K562 (cell line): Measurements from ENCODE around the gene CAV1. TPM values are rescaled to one million over a fixed set of nuclear protein-coding genes. Genes with fewer than 3 reads are reported as not detected.

ENCODE experiments used
- CTCFL ChIP-seq: IDR thresholded peaks from 2 replicates; pipeline ENCODE4 v1.6.1; 2011; ENCODE audit warnings: borderline replicate concordance, low read depth, mild to moderate bottlenecking, moderate library complexity, low read length; ENCODE audit not compliant: insufficient read depth, poor library complexity, severe bottlenecking
- DEAF1 ChIP-seq: fragments of 450-650 bp; formaldehyde crosslinking; IDR thresholded peaks from 2 replicates; pipeline ENCODE4 v1.4.0; 2020; ENCODE audit warnings: mild to moderate bottlenecking, moderate library complexity
- ESRRA ChIP-seq: fragments of 450-650 bp; IDR thresholded peaks from 2 replicates; pipeline ENCODE4 v1.6.1; 2014; ENCODE audit warnings: low read depth, mild to moderate bottlenecking, moderate library complexity, borderline replicate concordance
- HMGXB4 ChIP-seq: sonication (generic); formaldehyde crosslinking; IDR thresholded peaks from 2 replicates; pipeline ENCODE4 v1.8.1; 2023; ENCODE audit warnings: mild to moderate bottlenecking, missing genetic modification reagents
- KDM2B ChIP-seq: fragments of 250-450 bp; sonication (Bioruptor Pico); IDR thresholded peaks from 2 replicates; pipeline ENCODE4 v1.8.0; 2021; ENCODE audit warnings: mild to moderate bottlenecking, moderate library complexity
- RBM25 ChIP-seq: fragments of 200-400 bp; formaldehyde crosslinking; IDR thresholded peaks from 2 replicates; pipeline ENCODE4 v1.6.1; 2018; ENCODE audit warnings: low read length, low read depth, moderate library complexity; ENCODE audit not compliant: severe bottlenecking
- TBL1XR1 ChIP-seq, 2 experiments: IDR thresholded peaks; 2 replicates each; pipeline ENCODE4 v1.6.1; 2012; ENCODE audit warnings: improper control_type of control experiment in 2 of 2, low read length in 2 of 2, mild to moderate bottlenecking in 1 of 2
- ZNF24 ChIP-seq: fragments of 450-650 bp; IDR thresholded peaks from 2 replicates; pipeline ENCODE4 v1.6.1; 2016
- ZNF407 ChIP-seq: fragments of 450-650 bp; IDR thresholded peaks from 2 replicates; pipeline ENCODE4 v1.6.1; 2016; ENCODE audit warnings: low read depth
- ZNF695 ChIP-seq: fragments of 450-650 bp; formaldehyde crosslinking; IDR thresholded peaks from 2 replicates; pipeline ENCODE4 v1.4.0; 2020; ENCODE audit warnings: mild to moderate bottlenecking, moderate library complexity
- polyA plus RNA-seq, 8 experiments: library from polyadenylated mRNA; depleted of rRNA in 4 of 8; stranded (reverse) in 5 of 8; unstranded in 3 of 8; fragments of >200 nt; fragmentation: Nextera tagmentation in 2 of 8; fragmentation: Illumina TruSeq in 1 of 8; extraction: Ambion mirVana in 2 of 8; extraction: Trizol in 1 of 8; gene quantifications; 2 replicates each; pipeline versions ENCODE4 v1.2.1 to v1.2.3, GENCODE V29; 2011 to 2014; ENCODE audit warnings: inconsistent platforms in 1 of 8, missing spikeins in 1 of 8
- total RNA-seq, 7 experiments: library from RNA; depleted of rRNA in 6 of 7; stranded (reverse); fragments of >200 nt in 6 of 7; fragmentation: Illumina TruSeq in 2 of 7; extraction: Trizol in 2 of 7; gene quantifications; 2 replicates each; pipeline versions ENCODE4 v1.2.1 to v1.2.3, GENCODE V29; 2011 to 2021; ENCODE audit warnings: low replicate concordance in 1 of 7

Gene CAV1
- total and polyA plus RNA-seq, 9 of the 15 experiments (the other 6 are each of a cell fraction or from before 2014, with no cell fraction given) = 0.08 to 1.5 (median 0.63) TPM

- no peak for TF ChIP-seq ZNF407
- peak; percentile 69 for TF ChIP-seq ESRRA
- peak; percentile 70 for TF ChIP-seq ZNF24
- TF ChIP-seq DEAF1 (CRISPR knock-in tag) = peak; percentile 77
- peak; percentile 43; the same call in 1 of the 2 replicates for TF ChIP-seq HMGXB4 (CRISPR knock-in tag)
- 0 out of 2 replicates have a peak, but pooled peaks have one; percentile 35 for TF ChIP-seq KDM2B
- no peak for TF ChIP-seq RBM25
- TF ChIP-seq CTCFL = peak; percentile 96
- TF ChIP-seq TBL1XR1 (IDR thresholded peaks at IDR 0.05; ENCODE audit: low read length in 2 of 2) = 0 out of 4 replicates have a peak, but pooled peaks of 1 of the 2 experiments have one; percentile 14
- no peak for TF ChIP-seq ZNF695
These were observed 1.4 kb downstream of the CAV1 start (continued) for GRCh38 chr7:116525913-116526861.
